PC-9 (cell line): Measurements from ENCODE around the gene NOS1. TPM values are rescaled to one million over a fixed set of nuclear protein-coding genes. Genes with fewer than 3 reads are reported as not detected.

Source experiments
- BruUV-seq: library from RNA; stranded (reverse); fragments of 400-500 nt; replicated peaks from 2 replicates; lab custom pipeline; 2021; lab: Mats Ljungman, UMichigan
- CTCF ChIA-PET: fragments of 300-600 bp; sonication (Branson Sonifier 250); formaldehyde crosslinking; loops from one replicate; lab custom pipeline; 2022; ENCODE audit warnings: antibody characterized with exemption; lab: Charles Lee
- POLR2A ChIA-PET: fragments of 300-600 bp; sonication (Branson Sonifier 250); formaldehyde crosslinking; loops from one replicate; lab custom pipeline; 2022; ENCODE audit warnings: antibody characterized with exemption; ENCODE audit not compliant: unreplicated experiment; lab: Charles Lee
- DNase-seq, 2 experiments: peaks; one replicate each; pipeline versions ENCODE4 v3.0.0 to v3.0.0-alpha.2; 2015 to 2022; ENCODE audit warnings: mixed read lengths in 1 of 2
- H2AFZ ChIP-seq: fragments of 200-600 bp; sonication (generic); 2 replicates; pipeline ENCODE4 v1.8.1; 2017; ENCODE audit warnings: antibody characterized with exemption
- H3F3A ChIP-seq: fragments of 200-600 bp; sonication (generic); 2 replicates; pipeline ENCODE4 v1.8.1; 2017; ENCODE audit warnings: antibody characterized with exemption, mild to moderate bottlenecking, low read depth; ENCODE audit not compliant: insufficient read depth
- H3K27ac ChIP-seq: fragments of 200-600 bp; sonication (generic); 2 replicates; pipeline ENCODE4 v1.6.1; 2016; ENCODE audit warnings: mixed run types
- H3K27me3 ChIP-seq: fragments of 200-600 bp; sonication (generic); 2 replicates; pipeline ENCODE4 v1.6.1; 2016; ENCODE audit warnings: low read depth, mixed run types; ENCODE audit not compliant: insufficient read depth
- H3K36me3 ChIP-seq: fragments of 200-600 bp; sonication (generic); 2 replicates; pipeline ENCODE4 v1.6.1; 2016; ENCODE audit warnings: low read depth, mixed run types
- H3K4me1 ChIP-seq: fragments of 200-600 bp; sonication (generic); replicated peaks from 2 replicates; pipeline ENCODE4 v1.6.1; 2016; ENCODE audit warnings: mixed run types; ENCODE audit not compliant: insufficient read depth
- H3K4me2 ChIP-seq: fragments of 200-600 bp; sonication (generic); 2 replicates; pipeline ENCODE4 v1.6.1; 2017; ENCODE audit warnings: mixed run types
- H3K4me3 ChIP-seq: fragments of 200-600 bp; sonication (generic); 2 replicates; pipeline ENCODE4 v1.6.1; 2016; ENCODE audit warnings: mixed run types
- H3K79me2 ChIP-seq: fragments of 200-600 bp; sonication (generic); 2 replicates; pipeline ENCODE4 v1.6.1; 2017; ENCODE audit warnings: low read depth, mixed run types
- H3K9me2 ChIP-seq: fragments of 200-600 bp; sonication (generic); 2 replicates; pipeline ENCODE4 v1.8.1; 2017; ENCODE audit warnings: mild to moderate bottlenecking; ENCODE audit not compliant: insufficient read depth
- H3K9me3 ChIP-seq: fragments of 200-600 bp; sonication (generic); 2 replicates; pipeline ENCODE4 v1.8.1; 2016; ENCODE audit warnings: low read depth; ENCODE audit not compliant: insufficient read depth
- H4K20me1 ChIP-seq: fragments of 200-600 bp; sonication (generic); 2 replicates; pipeline ENCODE4 v1.8.1; 2017; ENCODE audit not compliant: insufficient read depth
- CTCF ChIP-seq: fragments of 200-600 bp; sonication (generic); conservative IDR thresholded peaks from 2 replicates; pipeline ENCODE4 v1.6.1; 2017; ENCODE audit warnings: mixed run types, antibody characterized with exemption, mild to moderate bottlenecking, moderate library complexity
- EZH2 ChIP-seq: fragments of 200-600 bp; sonication (generic); IDR thresholded peaks from 2 replicates; pipeline ENCODE4 v1.8.0; 2017; ENCODE audit warnings: antibody characterized with exemption, low read depth
- intact Hi-C: fragments of 100-400 bp; cut with micrococcal nuclease; formaldehyde crosslinking; loops from one replicate; pipeline ENCODE4 v1.10.0; 2022; ENCODE audit not compliant: unreplicated experiment
- total RNA-seq: library from RNA; stranded (reverse); gene quantifications from 2 replicates; pipeline ENCODE4 v1.2.3, GENCODE V29; 2021

Gene NOS1
- total RNA-seq, 1 experiment from 2014 or later = not detected

- H2AFZ ChIP-seq = no peak overlapping the region
- intact Hi-C loops = no loop called here
- H3K9me2 ChIP-seq = no peaks in the 10 kb centered on the region
- no peaks in the 10 kb centered on the region for H3K4me1 ChIP-seq
- H3K27me3 ChIP-seq = peaks cover 88% of the 10 kb centered on the region
- DNase-seq = no peak
- H3K79me2 ChIP-seq = no peaks in the 10 kb centered on the region
- H3F3A ChIP-seq = no peaks in the 10 kb centered on the region
- no peak overlapping the region for H3K27ac ChIP-seq
- H3K36me3 ChIP-seq = no peaks in the 10 kb centered on the region
- H3K4me3 ChIP-seq = no peak overlapping the region
- H3K4me2 ChIP-seq = no peak overlapping the region
- POLR2A ChIA-PET = no interaction called here
- CTCF ChIA-PET = no interaction called here
- BruUV-seq = no TSS peak
- no peaks in the 10 kb centered on the region for H3K9me3 ChIP-seq
- no peaks in the 10 kb centered on the region for H4K20me1 ChIP-seq
- TF ChIP-seq CTCF = no peak
- TF ChIP-seq EZH2 = no peak
Observed at GRCh38 chr12:117322428-117322827, 39.0 kb downstream of the NOS1 start.

- no peak overlapping the region for H3K4me2 ChIP-seq
- H3K27ac ChIP-seq = no peak overlapping the region
- no peaks in the 10 kb centered on the region for H3K9me3 ChIP-seq
- H3K27me3 ChIP-seq = peaks cover 87% of the 10 kb centered on the region
- no peaks in the 10 kb centered on the region for H3K79me2 ChIP-seq
- no peak for DNase-seq
- no peak overlapping the region for H2AFZ ChIP-seq
- H3K4me3 ChIP-seq = no peak overlapping the region
- TF ChIP-seq EZH2 (no peak), CTCF (no peak)
- intact Hi-C loops = no loop called here
- ChIA-PET POLR2A (no interaction called here), CTCF (no interaction called here)
- no peaks in the 10 kb centered on the region for H3K4me1 ChIP-seq
- no TSS peak for BruUV-seq
- no peaks in the 10 kb centered on the region for H3K9me2 ChIP-seq
- no peaks in the 10 kb centered on the region for H3F3A ChIP-seq
- no peaks in the 10 kb centered on the region for H3K36me3 ChIP-seq
- no peaks in the 10 kb centered on the region for H4K20me1 ChIP-seq
Observed at GRCh38 chr12:117321572-117321971, 39.9 kb downstream of the NOS1 start.

- H2AFZ ChIP-seq = no peak overlapping the region
- H4K20me1 ChIP-seq = no peaks in the 10 kb centered on the region
- no peaks in the 10 kb centered on the region for H3K79me2 ChIP-seq
- no peak overlapping the region for H3K27ac ChIP-seq
- no peaks in the 10 kb centered on the region for H3K9me2 ChIP-seq
- no peak for TF ChIP-seq CTCF
- TF ChIP-seq EZH2 = no peak
- no peak overlapping the region for H3K4me3 ChIP-seq
- no peaks in the 10 kb centered on the region for H3F3A ChIP-seq
- intact Hi-C loops = no loop called here
- no peaks in the 10 kb centered on the region for H3K4me1 ChIP-seq
- POLR2A ChIA-PET = no interaction called here
- H3K27me3 ChIP-seq = peaks cover 82% of the 10 kb centered on the region
- no peaks in the 10 kb centered on the region for H3K9me3 ChIP-seq
- CTCF ChIA-PET = no interaction called here
- DNase-seq = no peak
- no TSS peak for BruUV-seq
- no peaks in the 10 kb centered on the region for H3K36me3 ChIP-seq
- no peak overlapping the region for H3K4me2 ChIP-seq
Observed at GRCh38 chr12:117318591-117318990, 42.8 kb downstream of the NOS1 start.
